CD4-positive, alpha-beta T cell treated with Interleukin-4 for 1 hour (primary cell): ENCODE data around the gene C21orf58.

Source experiments
- DNase-seq, 2 donors: peaks; one replicate each; pipeline ENCODE4 v3.0.0-alpha.2; 2020 to 2022

The C21orf58 gene

DNA sequence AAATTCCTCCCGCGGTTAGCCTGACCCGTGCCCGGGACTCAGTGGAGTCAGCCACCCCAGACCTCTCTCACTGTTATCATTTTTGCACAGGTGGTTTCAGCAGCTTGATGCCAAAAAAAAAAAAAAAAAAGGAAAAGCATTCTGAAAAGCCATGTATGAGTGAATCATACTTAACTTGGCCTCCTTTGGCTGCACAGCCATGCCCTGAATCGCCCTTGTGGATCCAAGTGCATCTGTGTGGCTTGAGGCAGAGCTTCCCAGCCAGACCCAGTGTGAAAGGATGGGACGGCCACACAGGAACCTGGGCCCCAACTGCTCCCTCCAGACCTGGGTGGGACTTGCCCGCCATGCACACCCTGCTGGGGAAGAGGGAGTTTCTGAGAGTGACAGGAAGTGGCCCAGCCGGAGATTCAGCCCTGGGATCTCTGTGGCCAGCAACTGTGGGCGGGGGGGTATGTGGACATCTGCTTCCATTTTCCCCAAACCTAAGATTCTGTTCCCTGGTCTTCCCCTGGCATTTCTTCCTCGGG, 29.0 kb downstream of the C21orf58 start:
- DNase-seq, result no peak

DNA sequence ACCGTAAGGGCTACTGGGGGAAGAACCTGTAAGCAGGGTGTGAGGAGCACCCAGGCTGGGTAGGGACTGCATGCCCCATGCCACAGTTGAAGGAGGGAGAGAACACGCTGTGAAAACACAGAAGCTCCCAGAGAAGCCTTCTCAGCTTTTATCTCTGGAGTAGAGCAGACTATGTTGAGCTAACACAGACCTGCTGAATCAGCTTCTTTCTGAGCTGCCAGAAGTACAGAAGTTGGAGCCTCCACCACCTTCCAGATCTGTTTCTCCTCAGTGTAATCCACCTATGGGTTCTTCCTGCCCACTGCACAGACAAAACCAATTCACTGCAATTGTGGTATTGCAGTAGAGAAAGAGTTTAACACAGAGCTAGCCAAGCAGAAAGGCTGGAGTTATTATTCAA, 32.1 kb downstream of the C21orf58 start:
- no peak for DNase-seq

DNA sequence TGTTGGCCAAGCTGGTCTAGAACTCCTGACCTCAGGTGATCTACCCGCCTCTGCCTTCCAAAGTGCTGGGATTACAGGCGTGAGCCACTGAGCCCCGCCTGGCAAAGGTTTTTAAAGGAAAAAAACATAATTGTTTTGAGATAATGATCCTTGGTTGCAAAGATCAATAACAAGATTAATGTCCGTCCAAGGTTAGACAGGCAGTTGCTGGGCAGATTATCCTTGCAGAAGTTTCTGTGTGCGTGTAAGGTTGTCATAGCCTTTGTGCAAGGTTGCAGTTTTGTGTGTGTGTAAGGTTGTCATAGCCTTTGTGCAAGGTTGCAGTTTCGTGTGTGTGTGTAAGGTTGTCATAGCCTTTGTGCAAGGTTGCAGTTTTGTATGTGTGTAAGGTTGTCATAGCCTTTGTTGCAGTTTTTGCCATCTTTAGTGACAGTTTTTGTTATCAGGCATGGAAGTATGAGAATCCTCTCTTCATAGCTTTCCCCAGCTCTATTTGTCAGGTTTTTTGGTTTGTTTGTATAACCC, 34.0 kb downstream of the C21orf58 start:
- DNase-seq, result no peak

DNA sequence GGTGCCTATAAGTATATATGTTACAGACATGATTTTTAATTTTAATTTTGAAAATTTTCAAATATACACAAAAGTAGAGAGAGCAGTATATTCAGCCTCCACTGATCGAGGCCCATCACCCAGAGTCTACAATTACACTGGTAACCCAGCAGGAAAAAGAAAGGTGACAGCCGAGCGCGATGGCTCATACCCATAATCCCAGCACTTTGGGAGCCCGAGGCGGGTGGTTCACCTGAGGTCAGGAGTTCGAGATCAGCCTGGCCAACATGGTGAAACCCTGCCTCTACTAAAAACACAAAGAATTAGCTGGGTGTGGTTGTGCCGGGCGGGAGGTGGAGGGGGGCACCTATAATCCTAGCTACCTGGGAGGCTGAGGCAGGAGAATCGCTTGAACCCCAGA, 36.1 kb downstream of the C21orf58 start:
- DNase-seq, result no peak

DNA sequence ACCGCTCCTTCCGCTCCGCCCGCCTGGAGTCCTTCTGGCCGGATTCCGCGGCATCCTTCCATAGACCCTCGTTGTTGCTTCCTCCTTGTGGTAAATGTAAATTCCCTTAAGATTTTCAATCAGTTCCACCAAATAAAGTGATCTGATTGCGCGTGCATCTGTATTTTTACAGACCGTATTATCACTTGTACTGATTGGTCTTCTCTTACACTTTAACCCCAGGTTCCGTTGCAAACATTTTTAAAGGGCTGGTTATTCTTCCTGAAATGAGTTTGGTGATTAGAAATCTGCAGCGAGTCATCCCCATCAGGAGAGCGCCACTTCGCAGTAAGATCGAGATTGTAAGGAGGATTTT, 37.0 kb downstream of the C21orf58 start:
- DNase-seq, result no peak

DNA sequence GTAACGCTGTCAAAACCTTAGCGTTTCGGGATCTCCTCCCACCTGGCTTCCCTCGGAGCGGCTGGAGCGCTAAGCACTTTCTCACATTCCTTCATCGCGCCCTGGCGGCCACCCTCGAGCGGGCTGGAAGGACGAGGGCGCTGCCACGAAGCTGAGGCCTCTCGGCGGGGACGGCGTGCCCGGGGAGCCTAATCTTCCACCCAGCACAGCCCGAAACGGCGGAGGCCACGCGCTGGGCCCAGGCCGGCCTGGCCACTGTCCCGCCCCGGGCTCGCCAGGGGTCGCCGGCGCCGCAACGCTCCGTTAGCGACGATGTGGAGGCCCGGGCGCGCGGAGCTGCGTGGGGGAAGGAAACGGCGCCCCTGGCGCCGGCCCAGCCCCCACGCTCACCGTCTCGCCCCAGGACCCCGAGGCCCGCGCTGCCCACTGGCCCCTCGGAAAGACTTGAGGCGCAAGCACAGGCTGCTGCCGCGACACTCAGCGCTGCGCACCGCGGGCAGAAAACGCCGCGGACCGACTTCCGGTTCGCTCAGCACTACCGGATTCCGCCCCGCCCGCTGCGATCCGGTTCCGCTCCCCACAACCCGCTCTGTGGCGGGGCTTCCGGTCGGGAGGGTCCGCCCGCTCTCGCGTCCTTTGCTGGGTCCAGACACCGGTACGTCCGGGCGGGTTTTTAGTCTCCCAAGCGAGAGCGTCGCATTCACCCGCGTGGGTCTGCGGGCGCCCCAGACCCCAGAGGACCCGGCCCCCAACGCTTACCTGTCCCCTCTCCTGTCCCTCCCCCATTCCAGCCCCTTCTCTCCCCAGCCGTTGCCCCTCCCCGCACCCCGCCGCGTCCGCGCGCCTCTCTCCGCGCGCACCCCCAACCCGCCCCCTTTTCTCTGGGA, 37.7 kb downstream of the C21orf58 start, which contains the start of gene YBEY:
Gene YBEY (plus strand): TSS at position 582 of the 887 bp plus-strand sequence. CDS start 572 bp downstream, outside the sequence.
- DNase-seq, result peak; percentile 82 to 85

DNA sequence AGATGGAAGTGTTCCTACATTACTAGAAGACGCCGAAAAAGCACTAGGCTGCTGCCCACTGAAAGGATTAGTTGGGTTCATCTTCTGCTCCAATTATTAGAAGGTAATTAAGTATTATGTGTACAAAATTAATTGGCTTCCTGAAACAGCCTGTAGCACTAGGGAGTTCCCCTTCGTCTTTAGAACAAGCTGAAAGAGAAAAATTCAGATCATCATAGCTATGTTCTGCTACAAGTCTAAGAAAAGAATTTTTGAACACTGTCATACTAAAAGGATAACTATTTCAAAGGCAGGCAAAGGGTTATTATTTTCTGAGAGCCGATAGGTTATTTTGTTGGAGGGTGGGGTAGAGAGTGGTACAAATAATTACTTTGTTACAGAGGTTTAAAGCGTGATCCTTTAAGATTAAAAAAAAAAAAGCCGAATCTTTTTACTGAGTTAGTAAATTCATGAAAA, 38.4 kb downstream of the C21orf58 start, which contains the start of gene MCM3AP:
Gene MCM3AP (minus strand): TSS at position 406 of the 456 bp plus-strand sequence. CDS start 325 bp downstream, at position 81.
- DNase-seq, result no peak

DNA sequence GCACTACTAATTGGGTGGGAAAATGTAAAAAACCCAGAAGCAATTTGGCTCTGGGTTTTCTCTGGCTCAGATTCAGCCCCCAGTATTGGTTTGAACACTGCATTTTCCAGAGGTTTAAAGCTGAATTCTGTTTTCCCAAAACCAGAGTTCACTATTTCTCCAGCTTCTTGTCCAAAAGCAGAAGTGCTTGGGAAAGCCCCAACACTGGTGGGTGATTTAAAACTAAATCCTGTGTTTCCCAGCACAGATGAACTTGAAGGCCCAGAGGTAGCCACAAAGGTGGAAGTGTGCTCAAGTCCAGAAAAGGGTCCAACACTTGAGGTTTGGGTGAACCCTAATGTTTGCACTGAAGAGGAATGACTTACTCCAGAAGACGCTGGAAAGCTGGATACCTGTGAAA, 38.9 kb downstream of the C21orf58 start:
- no peak for DNase-seq

DNA sequence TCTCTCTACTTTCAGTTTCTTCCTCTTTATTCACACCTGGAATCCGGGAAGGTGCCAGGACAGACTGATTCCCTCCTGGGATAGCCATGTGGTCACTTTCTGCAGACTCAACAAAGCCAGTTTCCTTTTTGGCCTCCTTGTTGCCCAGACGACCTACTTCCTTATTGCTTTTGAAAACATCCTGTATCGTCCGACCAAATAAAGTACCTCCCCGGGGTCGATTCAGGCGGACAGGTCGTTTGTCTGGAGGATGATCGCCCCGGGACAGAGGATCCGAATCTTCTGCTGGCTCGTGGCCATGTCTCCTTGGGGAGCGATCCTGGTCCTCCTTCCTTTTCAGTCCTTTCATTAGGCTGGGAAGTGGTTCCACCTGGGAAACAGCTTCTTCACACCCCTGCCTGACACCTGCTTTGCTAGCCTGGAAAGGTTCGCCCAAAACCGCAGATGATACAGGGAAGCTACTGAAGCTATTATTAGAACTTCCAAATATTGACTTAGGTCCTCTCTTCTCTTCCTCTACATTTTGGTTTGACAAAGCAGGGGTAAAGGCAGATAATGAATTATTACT, 39.5 kb downstream of the C21orf58 start:
- no peak for DNase-seq

DNA sequence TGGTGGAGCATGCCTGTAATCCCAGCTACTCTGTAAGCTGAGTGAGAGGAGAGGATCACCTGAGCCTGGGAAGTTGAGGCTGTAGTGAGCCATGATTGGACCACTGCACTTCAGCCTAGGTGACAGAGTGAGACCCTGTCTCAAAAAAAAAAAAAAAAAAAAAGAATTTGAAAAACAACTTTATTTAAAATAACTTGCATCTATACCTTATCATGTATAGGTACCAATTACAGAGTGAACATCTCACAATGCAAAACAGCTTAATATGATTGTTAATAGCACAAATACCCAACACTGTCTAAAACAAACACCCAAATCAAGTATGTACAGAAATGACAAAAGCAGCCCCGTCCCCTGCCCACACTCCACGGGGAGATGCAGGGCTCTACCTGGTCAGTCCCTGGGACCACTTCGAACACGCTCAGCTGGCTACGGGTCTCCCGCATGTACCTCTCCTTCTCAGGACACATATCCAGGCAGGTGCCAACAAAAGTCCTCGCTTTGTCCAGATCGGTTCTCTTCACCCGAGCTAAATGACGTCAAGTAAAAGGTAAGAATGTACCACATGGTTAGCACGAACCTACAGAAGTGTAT, 48.8 kb downstream of the C21orf58 start:
- DNase-seq, result no peak

DNA sequence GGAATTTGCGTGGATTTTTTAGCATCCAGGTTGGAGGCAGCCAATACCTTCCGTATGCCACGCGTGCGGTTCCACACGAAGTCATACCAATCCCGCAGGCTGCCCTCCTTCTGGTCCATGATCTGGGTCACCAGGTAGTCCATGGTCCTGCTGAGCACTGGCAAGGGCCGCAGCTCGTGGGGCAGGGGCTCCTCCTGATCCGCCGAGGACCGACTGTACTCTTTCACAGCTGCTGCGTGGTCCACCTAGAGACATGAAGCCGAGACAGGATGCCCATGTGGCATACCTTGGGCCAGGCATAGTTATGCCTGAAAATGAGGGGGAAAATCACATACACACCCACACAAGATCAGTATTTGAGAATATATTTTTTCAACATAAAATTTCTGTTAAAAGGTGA, 50.3 kb downstream of the C21orf58 start:
- DNase-seq, result no peak

DNA sequence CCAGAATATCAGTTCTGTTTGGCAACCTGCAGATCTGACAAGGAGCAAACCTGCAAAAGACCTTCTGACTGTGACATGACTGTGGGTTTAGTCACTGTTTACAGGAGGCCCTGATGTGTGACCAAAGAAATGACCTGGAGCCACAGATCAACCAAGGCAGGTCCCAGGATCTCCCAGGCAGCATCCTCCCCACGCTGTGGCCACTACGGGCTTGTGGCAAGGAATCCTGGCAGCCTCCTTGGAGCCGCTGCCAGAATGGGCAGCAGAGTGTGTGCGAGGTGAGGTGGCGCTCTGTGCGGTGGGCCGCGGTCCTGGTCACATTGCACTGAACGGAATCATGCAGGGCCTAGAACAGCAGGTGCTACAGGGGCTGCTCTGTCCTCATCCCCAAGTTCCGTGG, 54.2 kb downstream of the C21orf58 start:
- DNase-seq, result no peak

DNA sequence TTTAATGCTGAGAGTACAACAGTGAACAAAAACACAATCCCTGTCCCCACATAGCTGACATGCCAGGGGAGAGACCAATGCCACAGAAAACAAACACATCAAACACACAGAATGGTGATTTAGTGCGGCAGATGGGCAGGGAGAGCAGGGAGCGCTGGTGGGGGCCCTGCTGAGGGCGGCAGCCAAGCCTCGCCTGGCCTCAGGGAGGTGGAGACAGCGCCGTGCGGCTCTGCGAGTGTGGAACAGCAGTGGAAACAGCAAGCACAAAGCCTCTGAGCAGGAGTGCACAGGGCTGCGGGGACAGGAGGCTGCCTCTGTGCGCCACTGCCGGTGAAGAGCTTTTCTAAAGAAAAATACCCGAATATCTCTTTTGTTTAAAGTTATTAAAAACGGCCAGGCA, 55.3 kb downstream of the C21orf58 start:
- DNase-seq, result no peak

DNA sequence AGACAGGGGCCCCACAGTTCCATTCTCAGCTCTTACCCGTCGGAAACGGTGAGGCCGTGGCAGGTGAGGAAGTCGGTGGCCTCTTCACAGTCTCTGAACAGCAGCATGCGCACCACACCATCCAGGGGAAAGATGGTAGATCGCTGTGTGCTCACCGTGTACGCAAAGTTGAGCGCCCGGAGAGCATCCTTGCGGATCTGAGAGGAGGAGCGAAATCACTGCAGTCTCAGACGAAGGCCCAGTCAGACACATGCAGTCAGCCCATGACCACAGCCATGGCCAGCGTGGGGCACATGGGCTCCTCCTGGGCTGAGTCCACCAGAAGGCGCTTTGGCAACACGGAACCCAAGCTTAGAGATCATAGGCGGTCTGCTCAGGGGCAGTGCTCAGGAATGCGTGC, 56.7 kb downstream of the C21orf58 start:
- DNase-seq, result no peak

DNA sequence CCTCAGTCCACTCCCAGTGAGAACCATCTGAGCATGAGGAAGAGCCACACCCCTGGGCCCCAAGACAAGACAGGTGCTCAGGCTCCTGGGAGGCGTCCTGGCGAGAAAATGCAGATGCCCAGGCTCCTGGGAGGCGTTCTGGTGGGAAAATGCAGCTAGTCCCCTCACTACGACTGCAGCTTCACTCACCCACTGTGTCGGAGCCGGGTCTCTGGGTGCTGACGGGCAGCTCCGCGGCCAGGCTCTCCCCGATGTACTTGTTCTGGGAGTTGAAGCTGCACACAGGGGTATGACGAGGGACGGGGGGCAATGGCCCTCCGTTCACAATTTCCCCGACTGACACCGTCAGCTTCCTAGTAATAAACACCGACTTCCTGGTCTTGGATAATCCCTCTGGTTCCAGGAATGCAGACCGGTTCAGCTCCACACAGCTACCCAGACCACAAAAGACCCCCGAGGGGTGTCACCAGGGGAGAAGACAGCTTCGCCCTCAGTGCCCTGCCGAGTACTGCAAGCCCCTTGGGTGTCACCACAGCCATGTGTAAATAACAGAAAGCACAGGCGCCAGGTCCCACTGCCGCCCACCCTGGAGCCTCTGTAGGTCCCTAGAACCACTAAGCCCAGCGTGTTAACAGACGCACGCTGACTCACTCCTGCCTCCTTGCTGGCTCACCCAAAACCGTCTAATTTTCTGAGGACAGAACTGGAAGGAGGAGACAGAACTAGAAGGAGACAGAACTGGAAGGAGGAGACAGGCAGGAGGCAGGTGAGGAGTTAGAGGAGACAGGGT, 57.7 kb downstream of the C21orf58 start:
- DNase-seq, result no peak

DNA sequence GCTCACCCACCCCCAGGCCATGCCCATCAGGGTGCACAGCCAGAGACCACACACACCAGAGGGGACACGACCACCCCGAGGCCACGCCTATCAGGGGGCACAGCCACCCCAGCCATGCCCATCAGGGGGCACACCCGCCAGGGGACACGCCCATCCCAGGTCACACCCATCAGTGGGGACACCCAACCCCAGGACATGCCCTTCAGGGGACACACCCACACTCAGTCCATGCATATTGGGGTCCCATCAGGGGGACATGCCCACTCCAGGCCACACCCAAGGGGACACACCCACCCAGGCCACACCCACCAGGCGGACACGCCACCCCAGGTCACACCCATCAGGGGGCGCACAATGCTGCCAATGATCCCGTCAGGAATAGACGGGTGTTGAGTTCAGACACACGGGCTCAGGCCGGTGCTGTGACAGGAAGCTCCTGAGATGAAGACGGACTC, 59.0 kb downstream of the C21orf58 start:
- no peak for DNase-seq

DNA sequence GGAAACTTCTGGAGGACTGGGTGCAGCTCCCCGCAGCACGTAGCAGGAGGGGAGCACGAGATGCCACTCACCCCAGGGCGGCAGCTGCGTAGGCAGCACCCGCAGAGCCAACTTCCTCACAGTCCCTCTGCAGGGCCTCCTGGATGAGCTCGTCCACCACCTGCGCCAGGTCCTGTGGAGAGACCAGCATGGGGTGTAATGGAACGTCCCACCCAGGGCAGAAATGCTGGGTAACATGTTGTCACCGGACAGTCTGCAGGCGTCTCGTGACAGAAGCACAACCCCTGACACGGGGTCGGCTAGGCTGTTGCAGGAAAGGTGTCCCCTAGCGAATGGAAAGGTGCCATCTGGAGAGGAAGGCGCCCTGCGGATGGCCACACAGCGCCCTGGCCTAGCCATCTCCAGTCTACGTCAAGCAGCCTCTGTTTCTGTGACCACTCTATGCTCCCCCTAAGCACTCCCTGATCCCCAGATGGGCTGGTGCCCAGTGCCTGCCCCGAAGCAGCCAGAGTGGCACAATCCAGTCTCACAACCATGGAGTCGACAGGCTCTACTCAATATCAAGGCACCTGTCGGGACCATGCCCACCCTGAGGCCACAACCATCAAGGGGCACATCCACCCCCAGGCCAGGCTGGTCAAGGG, 59.5 kb downstream of the C21orf58 start:
- DNase-seq, result no peak

DNA sequence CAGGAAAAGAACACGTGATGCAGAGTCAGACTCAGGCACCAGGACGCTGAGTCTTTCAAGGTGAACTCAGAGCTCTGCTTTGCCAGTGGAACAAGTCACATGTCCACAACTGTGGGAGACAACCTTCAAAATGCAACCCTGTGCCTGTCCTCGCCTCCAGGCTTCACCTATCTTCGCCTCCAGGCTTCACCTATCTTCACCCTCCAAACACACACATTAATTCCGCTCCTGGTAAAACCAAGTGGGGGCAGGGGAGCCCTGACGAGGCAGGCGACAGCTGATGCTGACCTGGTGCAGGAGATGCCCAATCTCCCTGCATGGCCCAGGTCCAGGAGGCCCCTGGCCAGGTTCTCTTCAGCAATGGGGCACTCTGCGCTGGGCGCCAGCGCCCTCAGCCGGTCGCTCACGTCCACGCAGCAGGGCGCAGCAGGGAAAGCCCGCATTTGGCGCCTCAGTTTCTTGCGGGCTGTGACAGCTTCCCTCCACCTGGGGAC, 67.1 kb downstream of the C21orf58 start:
- DNase-seq, result no peak

DNA sequence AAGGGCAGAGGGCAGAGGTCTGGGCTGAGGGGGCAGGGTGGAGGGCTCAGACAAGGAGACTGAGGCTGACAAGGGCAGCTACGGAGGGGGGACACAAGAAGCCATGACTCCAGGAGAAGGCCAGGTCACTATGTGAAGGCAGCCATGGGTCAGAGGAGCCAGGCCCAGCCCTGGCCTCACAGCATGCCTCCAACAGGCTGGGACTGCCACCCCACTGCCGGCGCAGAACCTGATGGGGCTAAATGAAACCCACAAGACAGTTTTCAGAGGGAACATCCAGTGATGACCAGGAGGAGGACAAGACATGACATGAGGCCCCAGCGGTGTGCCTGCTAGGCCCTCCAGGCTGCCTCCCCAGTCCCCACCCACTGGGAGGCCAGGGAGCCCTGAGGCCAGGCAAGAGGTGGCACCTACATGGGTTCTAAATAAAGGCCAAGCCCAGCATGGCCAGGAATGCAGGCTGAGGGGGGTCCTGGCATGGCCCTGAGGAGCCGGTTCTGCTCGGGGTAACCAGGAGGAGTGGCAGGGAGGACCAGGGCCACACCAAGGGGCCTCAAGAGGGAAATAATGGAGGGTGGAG, 67.8 kb downstream of the C21orf58 start:
- DNase-seq, result no peak

DNA sequence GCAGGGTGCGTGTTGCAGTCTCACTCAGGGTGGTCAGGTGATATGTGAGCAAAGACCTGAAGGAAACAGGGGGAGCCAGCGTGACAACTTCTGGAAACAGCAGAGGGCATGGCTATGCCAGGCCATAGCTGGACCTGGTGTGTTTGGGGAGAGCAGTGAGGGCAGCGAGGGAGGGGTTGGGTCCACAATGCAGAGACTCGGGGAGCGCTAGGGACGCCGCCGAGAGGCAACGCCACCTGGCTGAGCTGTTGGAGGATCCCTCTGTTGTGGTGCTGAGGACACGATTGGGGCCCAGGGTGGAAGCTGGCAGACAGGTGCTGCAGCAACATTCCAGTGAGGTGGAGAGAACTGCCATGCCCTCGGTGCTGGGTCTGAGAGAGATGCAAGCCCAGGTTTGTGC, 68.5 kb downstream of the C21orf58 start:
- no peak for DNase-seq
